ENCODE data around the gene OR2D3.
"Not testable (repeated sequence)": the region's sequence is repeated elsewhere in the genome, so short reads cannot be mapped to it uniquely, and the experiment has no call there.

OR2D3 gene

GRCh38 chr11:6968816-6969215, 48.0 kb downstream of the OR2D3 start:
- Mint-ChIP-seq H3K9me3 (peaks cover 18% of the 10 kb centered on the region), H3K4me3 (no peak overlapping the region), H3K36me3 (ENCODE audit: low read depth) (no peaks in the 10 kb centered on the region), H3K27ac (no peak overlapping the region), H3K4me1 (no peaks in the 10 kb centered on the region), H3K27me3 (peaks cover 6% of the 10 kb centered on the region)
- DNase-seq: no peak
- ATAC-seq: no peak

DNA sequence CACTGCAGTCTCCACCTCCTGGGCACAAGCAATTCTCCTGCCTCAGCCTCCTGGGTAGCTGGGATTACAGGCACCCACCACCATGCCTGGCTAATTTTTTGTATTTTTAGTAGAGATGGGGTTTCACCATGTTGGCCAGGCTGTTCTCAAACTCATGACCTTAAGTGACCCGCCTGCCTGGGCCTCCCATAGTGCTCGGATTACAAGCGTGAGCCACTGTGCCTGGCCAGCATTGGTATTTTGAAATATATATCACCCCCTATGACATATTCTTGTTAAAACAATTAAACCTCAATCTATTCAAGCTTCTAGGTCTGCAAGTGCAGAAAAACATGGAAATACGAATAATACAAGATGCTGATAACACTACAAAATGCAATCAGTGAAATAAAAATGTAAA, 49.1 kb downstream of the OR2D3 start:
- H3K27ac Mint-ChIP-seq; H3K4me3 Mint-ChIP-seq; DNase-seq; H3K4me1 Mint-ChIP-seq; H3K36me3 Mint-ChIP-seq (ENCODE audit: low read depth); ATAC-seq; H3K27me3 Mint-ChIP-seq: not testable (repeated sequence)
- peaks cover 18% of the 10 kb centered on the region for H3K9me3 Mint-ChIP-seq

Measured in activated naive CD8-positive, alpha-beta T cell treated with anti-CD3 and anti-CD28 coated beads, Interleukin-2, amount 50 U/mL, for 24 hours (primary cell).